Middle frontal gyrus (tissue), 1 donor: ENCODE measurements around the gene TYMP.
"Not testable (repeated sequence)": the region's sequence is repeated elsewhere in the genome, so short reads cannot be mapped to it uniquely, and the experiment has no call there.

Experiments used
- DNase-seq: peaks from one replicate; pipeline ENCODE4 v3.0.0-alpha.2; 2015; ENCODE audit warnings: low spot score; ENCODE audit errors: extremely low spot score

TYMP gene

DNA sequence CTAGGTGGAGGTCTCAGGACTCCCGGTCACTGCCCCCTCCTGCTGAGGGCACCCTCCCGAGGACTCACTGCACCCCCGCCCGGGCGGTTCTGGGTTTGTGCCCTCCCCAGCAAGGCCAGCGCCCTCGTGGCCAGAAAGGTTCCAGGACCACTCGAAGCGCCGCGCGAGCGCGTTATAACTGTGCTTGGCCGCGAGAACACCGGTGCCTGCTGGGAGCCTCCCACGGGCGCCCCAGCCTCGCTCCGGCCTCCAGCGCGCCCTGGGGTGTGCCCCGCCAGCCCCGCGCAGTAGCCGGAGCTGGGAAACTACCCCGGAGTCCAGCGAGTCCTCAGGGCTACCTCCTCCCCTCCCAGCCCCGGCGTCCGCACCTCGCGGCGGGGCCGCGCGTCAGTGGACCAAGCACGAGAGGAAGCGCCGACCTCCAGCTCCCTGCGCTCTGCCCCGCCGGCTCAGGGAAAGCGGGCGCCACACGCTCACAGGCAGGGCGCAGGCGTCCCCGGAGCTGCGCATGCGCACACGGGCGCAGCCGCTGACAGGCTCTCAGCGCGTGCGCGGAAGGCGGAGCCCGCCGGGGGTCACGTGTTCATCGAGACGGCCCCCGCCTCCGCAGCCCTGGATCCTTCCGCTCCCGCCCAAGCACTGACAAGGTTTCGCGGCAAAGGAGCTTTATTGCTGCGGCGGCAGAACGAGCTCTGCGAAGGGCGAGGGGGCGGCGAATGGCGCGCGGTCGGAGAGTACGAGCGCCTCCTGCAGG lies 4.5 kb downstream of the TYMP start, which contains the start of gene SCO2:
TSS of gene SCO2 (minus strand) at position 495 of the 754 bp plus-strand sequence. CDS start 1,187 bp downstream, outside the sequence.
- peak; percentile 96 for DNase-seq

DNA sequence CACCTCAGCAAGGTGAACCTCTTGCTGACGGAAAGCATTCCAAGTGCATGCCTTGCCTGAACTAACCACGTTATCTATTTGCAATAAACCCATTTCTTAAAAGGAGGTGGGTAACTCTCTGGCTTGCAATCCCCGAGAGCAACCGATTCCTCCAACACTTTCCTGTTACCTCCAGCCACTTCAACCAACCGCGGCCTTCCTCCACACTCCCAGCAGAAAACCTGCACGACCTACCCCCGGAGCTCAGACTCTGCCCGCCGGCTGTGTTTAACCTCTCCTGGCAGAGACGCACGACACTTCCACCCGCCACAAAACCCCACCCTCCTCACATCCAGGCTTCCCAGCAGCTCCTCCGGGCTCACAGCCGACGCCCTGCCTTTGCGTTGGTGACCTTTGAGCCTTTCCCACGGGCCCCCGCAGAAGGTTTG lies 5.1 kb downstream of the TYMP start:
- DNase-seq: no peak

DNA sequence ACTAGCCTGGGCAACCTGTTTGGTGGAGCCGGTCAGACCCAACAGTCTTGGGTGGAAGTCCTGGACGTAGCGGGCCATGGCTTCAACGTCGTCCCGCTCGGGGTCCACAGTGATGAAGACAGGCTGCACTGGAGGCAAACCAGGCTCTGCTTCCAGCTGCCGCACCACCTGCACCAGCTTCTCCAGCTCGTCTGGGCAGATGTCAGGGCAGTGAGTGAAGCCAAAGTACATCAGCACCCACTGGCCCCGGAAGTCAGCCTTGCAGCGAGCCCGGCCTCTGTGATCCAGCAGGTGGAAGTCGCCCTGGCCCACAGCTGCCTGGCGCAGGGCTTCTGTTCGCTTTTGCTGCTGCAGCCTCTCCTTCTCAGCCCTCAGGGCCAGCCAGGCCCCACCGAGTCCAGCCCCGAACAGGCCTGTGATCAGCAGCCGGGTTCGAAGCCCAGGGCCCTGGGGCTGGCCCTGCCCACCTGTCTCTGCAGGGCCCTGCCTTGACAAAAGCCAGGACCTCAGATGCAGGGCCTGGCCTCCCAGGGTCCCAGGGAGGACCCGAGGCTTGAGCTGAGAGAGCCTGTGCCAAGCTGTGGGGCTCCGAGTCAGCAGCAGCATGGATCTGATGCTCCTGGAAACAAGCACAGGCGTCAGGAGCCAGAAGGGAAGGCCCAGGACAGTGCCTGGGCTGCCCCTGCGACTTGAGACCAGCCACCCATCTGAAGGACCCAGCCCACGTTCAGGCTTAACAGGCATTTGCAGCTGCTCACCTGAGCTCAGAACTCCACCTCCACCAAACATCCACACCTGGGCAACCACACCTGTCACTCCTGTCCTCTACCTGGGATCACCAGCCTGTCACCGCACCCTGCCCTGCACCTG lies 5.8 kb downstream of the TYMP start:
- DNase-seq: no peak

DNA sequence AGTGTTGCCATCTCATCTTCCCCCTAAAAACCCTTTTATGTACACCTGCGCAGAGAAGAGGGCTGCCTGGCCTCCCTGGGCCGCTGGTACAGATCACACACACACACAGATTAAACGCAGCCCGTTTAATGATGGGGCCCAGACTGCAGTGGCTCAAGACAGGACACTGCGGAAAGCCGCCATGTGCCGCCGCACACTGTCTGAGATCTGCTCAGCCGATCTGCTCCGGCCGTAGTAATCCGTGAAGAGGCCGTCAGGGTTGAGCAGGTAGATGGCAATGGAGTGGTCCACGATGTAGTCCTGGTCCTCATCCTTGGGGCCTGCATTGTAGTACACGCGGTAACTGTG lies 6.4 kb downstream of the TYMP start:
- no peak for DNase-seq

DNA sequence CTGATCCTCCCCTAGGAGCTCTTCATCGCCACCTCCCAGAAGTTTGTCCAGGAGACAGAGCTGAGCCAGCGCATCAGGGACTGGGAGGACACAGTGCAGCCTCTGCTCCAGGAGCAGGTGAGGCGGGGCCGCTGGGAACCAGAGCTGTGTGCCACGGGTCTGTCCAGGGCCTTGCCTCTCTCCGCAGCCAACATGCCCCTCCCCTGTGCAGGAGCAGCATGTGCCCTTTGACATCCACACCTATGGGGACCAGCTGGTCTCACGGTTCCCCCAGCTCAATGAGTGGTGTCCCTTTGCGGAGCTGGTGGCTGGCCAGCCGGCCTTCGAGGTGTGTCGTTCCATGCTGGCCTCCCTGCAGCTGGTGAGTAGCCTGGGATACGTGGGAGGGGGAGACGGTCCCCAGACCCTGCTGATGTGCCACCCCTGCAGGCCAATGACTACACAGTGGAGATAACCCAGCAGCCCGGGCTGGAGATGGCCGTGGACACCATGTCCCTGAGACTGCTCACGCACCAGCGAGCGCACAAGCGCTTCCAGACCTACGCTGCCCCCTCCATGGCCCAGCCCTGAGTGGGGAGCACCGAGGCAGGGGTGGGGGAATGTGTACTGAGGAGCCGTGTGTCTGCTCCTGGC lies 6.9 kb downstream of the TYMP start:
- DNase-seq: no peak

DNA sequence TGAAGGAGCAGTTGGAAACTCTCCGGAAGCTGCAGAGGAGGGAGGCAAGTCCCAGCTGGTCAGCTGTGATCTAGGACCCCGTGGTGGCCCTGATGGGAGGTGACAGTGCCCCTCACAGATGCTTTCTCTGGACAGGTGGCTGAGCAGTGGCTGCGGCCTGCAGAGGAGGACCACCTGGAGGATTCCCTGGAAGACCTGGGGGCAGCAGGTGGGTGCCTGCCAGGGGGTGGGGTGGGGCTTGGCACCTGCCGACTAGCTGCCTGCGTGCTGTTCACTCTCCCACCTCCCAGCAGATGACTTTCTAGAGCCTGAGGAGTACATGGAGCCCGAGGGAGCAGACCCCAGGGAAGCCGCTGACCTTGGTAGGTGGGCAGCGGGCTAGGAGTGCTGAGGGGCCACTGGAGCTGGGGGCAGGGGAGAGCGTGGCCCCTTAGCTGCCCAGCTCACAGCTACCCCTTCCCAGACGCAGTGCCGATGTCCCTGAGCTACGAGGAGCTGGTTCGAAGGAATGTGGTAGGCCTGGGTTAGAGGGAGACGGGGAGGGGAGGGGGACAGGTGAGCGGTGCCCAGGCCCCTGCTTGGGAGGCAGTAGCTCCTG lies 7.5 kb downstream of the TYMP start:
- DNase-seq: no peak

DNA sequence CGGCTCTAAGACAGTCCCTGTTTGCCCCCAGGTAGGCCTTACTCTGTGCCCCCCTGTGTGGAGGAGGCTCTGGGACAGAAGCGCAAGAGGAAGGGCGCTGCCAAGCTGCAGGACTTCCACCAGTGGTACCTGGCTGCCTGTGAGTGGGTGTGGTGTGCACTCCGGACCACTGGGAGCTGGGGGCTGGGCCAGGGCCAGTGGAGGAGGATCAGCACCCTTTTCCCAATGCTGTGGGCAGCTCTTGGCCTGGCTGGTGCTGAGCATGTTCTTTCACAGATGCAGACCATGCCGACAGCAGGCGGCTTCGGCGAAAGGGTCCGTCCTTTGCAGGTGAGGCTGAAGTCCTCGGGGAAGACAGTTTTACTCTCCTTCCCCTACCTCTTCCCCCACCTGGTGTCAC lies 8.1 kb downstream of the TYMP start:
- DNase-seq: no peak

DNA sequence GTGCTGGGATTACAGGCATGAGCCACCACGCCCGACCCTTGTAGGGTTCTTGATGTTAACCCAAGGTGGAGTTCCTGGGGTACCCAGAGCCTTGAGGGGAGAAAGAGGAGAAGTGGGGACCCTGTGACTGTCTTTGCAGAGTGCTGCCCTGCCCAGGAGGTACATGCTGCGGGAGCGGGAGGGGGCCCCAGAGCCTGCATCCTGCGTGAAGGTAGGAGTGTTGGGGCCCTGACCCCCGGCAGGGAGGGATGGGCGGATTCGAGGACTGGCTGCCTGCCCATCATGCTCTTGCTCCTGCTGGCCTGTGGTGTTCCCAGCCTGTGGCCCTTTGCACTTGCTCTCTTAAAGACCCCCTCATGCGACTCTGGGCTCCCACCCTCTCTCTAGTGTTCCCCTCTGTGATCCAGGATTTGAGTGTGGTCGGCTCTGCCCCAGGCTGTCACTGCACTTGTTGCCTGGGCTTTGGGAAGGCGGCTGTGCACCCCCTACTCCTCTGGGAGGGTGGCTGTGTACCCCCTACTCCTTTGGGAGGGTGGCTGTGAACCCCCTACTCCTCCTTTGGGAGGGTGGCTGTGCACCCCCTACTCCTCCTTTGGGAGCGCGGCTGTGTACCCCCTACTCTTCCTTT lies 8.9 kb downstream of the TYMP start:
- DNase-seq: no peak

DNA sequence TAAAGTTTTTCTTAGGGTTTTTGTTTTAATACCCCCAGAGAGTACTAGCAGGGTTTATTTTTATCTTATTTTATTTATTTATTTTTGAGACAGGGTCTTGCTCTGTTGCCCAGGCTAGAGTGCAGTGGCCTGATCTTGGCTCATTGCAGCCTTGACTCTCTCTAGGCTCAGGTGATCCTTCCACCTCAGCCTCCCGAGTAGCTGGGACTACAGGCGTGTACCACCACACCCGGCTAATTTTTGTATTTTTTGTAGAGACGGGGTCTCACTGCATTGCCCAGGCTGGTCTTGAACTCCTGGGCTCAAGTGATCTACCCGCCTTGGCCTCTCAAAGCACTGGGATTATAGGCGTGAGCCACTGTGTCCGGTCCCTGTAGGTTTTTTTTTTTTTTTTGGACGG lies 9.6 kb downstream of the TYMP start:
- not testable (repeated sequence) for DNase-seq

DNA sequence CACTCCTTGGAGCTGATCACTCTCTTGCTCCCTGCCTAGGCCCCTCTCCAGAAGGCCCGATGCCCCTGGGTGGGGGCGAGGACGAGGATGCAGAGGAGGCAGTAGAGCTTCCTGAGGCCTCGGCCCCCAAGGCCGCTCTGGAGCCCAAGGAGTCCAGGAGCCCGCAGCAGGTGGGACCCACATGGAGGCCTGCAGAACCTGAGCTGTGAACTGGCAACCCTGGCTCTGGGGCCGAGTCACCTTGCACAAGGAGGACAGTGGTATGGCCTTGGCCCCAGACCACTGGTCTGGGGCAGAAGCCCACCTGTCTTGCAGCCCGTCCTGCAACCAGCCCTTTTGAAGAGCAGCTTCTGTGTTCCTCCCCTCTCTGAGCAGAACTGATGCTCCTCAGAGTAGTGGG lies 10.7 kb downstream of the TYMP start:
- DNase-seq: no peak

DNA sequence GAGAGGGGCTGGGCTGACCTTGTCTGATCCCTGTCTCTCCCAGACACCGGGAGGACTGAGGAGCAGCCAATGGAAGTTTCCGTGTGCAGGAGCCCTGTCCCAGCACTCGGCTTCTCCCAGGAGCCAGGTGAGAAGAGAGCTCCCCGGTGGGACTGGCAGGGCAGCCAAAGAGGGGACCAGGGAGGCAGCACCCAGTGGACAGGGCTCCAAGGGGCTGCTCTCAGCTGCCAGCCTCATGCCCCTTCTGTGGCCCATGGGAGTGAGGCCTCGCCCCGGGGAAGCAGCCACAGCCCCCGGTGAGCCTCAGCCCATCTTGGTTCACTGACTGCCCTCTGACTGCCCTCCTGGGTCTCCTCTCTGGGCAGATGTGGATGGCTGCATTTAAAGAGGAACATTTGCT lies 11.2 kb downstream of the TYMP start:
- no peak for DNase-seq

DNA sequence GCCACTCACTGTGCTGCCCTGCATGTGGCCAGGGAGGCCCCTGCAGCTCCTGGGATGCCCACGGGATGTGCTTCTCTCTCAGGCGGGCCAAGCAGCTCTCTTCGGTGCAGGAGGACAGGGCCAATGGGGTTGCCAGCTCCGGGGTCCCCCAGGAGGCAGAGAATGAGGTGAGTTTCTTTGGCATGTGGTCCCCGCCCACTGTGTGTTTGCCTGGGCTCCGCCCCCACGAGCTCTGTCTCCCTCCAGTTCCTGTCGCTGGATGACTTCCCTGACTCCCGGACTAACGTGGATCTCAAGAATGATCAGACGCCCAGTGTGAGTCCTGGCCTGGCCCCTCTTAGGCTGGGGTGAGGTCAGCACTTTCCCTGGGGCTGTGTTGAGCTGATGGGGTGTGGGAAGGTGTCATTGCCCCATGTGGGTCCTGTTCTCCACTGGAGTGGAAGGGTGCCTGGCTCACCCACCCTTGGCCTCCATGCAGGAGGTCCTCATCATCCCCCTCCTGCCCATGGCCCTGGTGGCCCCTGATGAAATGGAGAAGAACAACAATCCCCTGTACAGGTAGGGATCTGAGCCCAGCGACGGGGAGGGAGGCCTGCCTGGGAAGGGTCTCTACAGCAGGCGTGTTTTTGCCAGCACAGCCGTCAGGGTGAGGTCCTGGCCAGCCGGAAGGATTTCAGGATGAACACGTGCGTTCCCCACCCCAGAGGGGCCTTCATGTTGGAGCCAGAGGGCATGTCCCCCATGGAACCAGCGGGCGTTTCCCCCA lies 12.1 kb downstream of the TYMP start:
- DNase-seq: no peak

DNA sequence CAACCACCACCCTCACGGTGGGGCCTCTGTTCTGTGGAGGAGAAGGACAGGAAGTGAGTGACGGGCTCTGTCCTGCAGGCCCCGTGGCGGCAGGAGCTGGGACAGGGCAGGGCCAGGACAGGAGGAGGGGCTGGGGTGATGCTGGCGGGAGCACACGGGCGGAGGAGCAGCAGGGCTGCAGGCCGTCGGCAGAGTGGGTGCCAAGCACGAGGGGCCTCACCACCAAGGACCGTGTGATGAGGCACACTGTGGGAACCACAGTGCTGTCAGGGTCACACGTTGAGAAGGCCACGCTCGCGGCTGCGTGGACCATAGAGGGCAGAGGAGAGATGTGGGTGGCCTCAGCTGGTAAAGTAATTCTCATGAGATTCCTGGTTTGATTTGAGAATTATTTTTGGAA lies 12.9 kb downstream of the TYMP start:
- DNase-seq: no peak

DNA sequence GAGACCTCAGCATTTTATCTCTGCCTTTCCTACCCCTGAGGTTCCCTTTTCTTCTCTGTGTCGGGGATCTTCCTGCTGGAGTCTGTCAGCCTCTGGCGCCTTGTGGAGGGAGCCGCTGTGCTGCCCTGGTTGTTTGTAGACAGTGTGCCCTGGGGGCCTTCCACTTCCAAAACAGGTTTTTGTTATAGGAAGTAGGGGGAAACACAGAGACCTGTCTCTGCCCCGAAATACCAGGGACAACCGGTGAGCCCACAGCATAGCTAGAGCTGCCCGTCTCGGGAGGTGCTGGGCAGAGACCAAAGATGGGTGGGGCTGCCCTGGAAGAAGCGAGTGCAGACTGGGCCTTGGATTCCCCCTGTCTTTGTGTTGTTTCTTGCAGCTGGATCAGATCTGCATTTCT lies 13.7 kb downstream of the TYMP start:
- no peak for DNase-seq

DNA sequence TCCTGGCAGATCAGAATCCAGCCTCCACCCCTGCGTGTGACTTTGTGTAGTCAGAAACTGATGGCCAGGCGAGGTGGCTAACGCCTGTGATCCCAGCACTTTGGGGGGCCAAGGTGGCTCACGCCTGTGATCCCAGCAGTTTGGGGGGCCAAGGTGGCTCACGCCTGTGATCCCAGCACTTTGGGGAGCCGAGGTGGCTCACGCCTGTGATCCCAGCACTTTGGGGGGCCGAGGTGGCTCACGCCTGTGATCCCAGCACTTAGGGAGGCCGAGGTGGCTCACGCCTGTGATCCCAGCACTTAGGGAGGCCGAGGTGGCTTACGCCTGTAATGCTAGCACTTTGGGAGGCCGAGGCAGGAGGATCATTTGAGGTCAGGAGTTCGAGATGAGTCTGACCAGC lies 16.6 kb downstream of the TYMP start:
- no peak for DNase-seq

DNA sequence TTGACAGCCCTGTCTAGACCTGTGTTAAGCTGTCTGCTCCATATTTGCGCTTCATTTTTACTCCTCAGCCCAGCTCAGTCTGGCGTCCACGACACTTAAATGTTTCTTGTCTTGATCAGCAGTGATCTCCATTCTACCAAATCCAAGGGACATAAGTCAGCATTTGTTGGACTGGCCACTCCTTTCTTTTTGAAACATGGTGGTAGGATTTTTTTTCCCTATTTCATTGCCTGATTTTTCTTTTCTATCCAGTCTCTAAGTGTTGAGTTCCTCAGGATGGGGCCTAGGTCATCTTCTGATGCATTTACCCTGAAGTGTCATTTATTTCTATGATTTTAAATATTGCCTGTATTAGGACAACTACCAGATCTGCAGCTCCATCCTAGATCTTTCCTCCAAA lies 20.9 kb downstream of the TYMP start:
- DNase-seq: no peak

DNA sequence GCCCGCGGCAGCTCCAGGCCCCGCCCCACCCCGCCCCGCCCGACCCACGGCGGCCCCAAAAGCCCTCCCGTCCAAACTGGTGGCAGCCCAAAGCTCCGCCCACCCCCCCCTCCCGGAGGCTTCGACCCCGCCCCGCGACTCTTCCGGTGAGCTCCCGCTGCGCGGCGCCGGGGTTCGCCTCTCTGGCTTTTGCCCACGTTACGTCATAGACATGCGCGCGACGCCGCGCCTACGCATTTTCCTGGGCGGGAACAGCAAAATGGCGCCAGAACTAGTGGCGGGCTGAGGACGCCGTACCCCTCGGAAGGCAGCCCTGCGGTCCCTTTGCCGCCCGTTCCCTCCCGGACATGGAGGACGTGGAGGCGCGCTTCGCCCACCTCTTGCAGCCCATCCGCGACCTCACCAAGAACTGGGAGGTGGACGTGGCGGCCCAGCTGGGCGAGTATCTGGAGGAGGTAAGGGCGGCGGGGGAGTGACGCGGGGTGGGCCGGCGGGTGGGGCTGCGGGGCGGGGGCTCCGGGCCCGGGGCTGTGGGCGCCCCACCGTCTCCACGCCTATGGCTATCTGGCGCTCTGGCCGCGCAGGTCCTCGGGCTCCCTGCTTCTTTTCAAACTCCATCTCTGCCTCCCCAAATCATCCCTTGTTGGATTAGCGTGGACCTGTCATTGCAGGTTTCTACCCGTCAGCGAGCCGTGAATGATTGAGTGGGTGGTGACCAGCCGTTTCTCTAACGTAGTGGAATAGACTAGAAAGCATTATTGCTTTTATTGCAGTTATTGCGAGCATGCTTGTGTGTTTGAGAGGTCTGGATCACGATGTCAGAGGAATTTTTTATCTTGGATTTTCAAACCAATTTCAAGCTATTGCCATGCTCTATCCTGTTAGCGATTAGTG lies 21.6 kb downstream of the TYMP start, which contains the start of gene NCAPH2:
TSS of gene NCAPH2 (plus strand) at position 234 of the 894 bp plus-strand sequence. CDS start at position 348, 114 bp downstream.
- DNase-seq: peak; percentile 94

DNA sequence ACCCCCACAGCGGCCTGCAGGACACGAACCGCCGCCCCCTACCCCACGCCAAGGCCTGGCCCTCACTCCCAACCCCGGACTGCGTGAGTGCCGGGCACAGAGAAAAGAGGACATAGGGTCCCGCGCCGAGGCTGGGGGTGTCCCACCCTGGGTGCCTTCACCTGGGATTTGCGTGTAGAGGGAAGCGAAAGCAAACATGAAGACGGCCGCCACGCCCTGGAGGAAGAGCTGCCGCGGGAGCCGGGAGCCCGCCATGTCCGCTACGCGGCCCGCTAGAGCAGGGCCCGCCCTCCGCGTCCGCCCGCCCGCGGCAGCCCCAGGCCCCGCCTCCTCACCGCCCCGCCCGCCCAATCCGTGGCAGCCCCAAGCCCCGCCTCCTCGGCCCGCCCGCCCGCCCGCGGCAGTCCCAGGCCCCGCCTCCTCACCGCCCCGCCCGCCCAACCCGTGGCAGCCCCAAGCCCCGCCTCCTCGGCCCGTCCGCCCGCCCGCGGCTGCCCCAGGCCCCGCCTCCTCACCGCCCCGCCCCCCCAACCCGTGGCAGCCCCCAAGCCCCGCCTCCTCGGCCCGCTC lies 22.3 kb downstream of the TYMP start, which contains the start of gene LMF2:
TSS of gene LMF2 (minus strand) at position 282 of the 570 bp plus-strand sequence. CDS start at position 255, 27 bp downstream.
- DNase-seq: peak; percentile 63
